Activated T-helper 1 cell treated with Interleukin-2 at 50 U/mL for 16 hours (primary cell): ENCODE data around the gene PARP1.
A peak's percentile ranks its signal among the peaks of the same experiment; 100 is the strongest.
"Not testable (repeated sequence)": the region's sequence is repeated elsewhere in the genome, so short reads cannot be mapped to it uniquely, and the experiment has no call there.

Experiments used
- DNase-seq: peaks from one replicate; pipeline ENCODE4 v3.0.0-alpha.2; 2020; ENCODE audit warnings: low read depth

The PARP1 gene

GRCh38 chr1:226407497-226408284 is at the start of gene PARP1:
TSS of gene PARP1 (minus strand) at chr1:226408093. CDS start at chr1:226407929, 164 bp downstream.
- DNase-seq, result peak; percentile 85

DNA sequence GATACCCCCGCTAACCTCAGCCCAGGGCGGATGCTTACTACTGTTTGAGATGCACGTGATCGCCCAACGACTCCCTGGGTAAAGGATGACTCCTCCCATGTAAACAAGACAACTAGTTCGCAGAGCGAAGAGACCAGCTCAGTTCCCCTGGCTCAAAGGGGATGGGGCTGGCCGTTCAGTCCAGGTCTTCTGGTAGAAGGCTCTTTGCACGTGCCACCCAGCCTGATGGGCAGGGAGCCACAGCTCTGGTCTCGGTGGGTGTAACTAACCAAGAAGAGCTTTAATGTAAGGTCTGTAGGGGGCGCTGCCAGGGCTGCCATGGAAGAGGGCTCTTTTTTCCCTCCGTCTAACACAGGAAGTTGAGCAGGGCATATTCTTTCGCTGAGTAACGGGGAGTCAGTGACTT is 49.4 kb upstream of the PARP1 start:
- peak; percentile 17 for DNase-seq

- no peak for DNase-seq
Measured at GRCh38 chr1:226455843-226456242, 48.0 kb upstream of the PARP1 start.

GRCh38 chr1:226454349-226454748 is 46.5 kb upstream of the PARP1 start:
- no peak for DNase-seq

GRCh38 chr1:226453015-226453704 is 45.3 kb upstream of the PARP1 start:
- DNase-seq, result no peak

GRCh38 chr1:226450688-226451087 is 42.8 kb upstream of the PARP1 start:
- DNase-seq, result no peak

DNA sequence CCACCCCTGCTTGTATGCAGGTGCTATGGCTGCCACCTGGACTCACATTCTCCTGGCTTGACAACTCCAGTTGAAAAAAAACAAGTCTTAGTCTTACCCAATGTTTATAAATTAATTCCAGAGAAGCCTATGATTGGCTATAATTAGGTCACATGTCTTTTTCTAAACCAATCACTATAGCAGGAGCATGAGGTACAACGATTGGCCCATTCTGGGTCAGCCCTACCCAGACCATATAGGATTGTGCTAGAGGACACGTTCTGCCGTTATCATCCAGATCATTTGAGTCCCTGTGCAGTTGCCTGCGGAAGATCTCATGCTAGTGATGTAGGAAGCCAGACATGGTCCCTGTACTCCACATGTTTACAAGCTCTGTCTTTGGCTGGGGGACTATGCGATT is 41.9 kb upstream of the PARP1 start:
- DNase-seq, result no peak

DNA sequence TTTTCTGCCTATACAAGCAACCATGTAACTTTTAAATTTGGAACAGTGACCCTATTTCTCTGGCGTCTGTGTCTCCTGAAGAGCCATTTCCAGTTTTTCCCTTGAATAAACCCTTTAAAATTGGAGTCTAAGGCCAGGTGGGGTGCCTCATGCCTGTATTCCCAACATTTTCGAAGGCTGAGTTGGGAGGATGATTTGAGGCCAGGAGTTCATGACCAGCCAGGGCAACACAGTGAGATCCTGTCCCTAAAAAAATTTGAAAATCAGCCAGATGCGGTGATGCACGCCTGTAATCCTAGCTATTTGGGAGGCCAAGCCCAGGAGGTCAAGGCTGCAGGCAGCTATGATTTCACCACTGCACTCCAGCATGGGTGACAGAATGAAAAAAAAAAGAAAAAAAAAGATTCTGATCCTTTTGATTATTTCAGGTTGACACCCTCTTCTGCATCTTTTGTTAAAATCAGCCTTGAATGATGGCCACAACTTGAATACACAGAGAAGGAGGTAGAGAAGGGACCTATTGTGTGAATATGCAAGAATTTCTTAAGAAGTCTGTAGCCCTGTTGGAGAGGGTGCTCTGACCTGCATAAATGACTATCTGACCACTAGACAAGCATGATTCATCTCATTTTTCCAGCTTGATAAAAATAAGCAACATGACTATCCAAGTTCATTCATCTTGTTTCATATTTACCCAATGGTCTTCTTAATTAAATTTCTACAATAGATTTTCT is 40.2 kb upstream of the PARP1 start:
- no peak for DNase-seq

- no peak for DNase-seq
Measured at GRCh38 chr1:226446094-226446493, 38.2 kb upstream of the PARP1 start.

DNA sequence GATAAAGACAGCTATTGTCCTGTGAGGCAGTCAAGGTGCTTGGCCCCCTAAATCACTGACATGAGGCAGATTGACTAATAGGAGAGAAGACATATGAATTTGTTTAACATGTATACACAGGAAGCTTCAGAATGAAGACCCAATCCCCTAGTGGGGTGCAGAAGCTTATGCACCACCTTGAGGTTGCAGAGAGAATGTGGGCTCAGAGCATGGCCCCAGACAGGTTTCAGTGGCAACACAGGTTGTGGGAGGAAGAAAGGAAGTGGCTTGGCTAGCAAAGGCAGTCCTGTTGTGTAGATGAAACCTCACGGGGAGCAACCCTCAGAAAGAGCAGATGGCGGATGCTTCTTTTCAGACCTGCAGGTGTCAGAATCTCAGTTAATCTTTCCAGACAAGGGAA is 37.0 kb upstream of the PARP1 start:
- DNase-seq, result peak; percentile 47

GRCh38 chr1:226443439-226443838 is 35.5 kb upstream of the PARP1 start:
- DNase-seq, result no peak

DNA sequence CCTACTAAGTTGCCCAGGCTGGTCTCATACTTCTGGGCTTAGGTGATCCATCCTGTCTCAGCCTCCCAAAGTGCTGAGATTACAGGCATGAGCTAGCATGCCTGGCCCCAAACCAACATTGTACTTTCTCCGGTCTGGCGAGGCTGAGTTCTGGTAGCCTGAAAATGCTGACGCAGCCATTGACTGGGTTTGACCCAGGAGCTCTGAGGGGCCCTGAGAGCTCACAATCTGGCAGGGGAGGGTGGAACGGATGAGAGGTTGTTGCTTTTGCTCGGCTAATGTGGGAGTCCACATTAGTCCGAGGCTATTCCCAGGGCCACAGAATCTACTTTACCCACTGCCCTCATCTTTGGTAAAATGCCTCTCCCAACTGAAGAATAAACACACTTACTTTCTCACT is 35.1 kb upstream of the PARP1 start:
- no peak for DNase-seq

DNA sequence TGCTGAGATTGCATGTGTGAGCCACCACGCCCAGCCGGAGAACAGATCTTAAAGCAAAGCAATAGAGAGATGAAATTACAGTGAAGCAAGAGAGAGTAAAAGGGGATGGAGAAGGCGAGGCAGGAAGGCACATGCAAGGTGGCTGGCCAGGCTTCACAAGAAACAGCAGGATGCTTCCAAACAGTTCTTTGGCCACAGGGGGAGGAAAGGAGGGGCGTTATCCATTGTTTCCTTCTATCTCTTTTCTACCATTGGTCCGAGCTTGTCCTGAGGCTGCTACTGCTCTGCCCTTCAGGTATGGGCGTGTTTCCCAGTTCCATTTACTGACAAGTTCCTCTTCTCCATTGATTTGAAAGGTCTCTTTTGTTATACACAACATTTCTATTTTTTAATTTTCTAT is 33.7 kb upstream of the PARP1 start:
- DNase-seq, result no peak

DNA sequence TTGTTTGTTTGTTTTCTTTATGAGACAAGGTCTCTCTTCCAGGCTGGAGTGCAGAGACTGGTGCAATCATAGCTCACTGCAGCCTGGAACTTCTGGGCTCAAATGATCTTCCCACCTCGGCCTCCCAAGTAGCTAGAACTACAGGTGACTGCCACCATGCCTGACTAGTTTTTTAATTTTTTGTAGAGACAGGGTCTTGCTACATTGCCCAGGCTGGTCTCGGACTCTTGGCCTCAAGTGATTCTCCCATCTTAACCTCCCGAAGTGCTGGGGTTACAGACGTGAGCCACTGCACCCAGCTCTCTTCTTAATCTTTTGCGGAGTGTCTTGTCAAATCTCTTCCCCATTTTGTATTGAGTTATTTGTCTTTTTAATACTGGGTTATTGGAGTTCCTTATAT is 32.6 kb upstream of the PARP1 start:
- no peak for DNase-seq

GRCh38 chr1:226438007-226438406 is 30.1 kb upstream of the PARP1 start:
- DNase-seq, result no peak

DNA sequence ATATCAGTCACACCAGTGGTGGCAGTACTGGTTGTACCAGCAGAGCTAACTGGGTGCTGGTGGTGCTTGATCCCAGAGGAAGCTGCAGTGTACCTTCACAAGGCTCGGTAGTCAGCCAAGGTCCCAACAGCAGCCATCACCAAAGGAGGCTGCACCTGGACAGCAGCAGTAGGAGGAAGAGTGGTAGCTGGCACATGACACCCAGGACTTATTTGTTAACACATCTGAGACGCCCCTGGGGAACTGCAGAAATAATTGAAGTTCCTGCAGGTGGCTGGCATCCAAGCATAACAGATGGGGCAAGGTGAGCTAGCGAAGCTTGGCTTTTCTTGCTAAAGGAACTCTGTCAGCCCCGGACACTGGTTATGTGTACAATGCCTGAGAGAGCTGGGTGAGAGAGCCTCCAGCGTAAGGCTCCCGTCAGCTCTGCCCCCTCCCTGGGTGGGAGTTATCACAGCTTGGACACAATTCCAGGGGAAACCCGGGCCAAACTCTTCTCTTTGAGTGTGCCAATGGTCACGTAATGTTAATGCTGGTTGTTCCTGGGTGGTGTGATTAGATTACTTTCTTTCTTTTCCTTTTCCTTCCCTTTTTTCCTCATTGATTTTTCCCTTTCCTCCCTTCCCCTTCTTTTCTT is 29.1 kb upstream of the PARP1 start:
- DNase-seq, result no peak

- DNase-seq, result no peak
Measured at GRCh38 chr1:226436472-226436854, 28.6 kb upstream of the PARP1 start.

DNA sequence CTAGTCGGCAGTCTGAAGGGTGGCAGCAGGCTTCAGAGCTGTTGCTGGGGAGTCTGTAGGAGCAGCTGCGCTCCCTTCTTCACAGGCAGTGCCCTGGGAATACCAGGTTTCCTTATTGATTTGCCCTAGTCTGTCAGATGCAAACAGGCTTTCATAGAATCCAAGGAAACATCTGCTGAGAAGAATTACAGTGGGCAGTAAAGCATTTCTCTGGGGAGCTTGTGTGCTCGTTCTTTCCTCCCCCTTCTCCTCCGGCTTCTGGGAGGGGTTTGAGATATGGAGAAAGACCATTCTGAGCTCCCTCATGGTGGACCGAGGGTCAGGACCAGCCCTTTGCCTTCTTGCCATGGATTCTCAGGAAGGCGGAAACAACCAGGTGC is 25.4 kb upstream of the PARP1 start:
- DNase-seq, result no peak

- no peak for DNase-seq
Measured at GRCh38 chr1:226432586-226433340, 24.9 kb upstream of the PARP1 start.

GRCh38 chr1:226431898-226432297 is 24.0 kb upstream of the PARP1 start:
- not testable (repeated sequence) for DNase-seq

GRCh38 chr1:226429858-226430715 is 22.2 kb upstream of the PARP1 start:
- no peak for DNase-seq
